NK-92 treated with Interleukin-12 subunit alpha and Interleukin-12 subunit beta, amount 100 ng/mL, for 24 hours (cell line): ENCODE data around the gene COL1A1.
A peak's percentile ranks its signal among the peaks of the same experiment; 100 is the strongest.

ENCODE experiments used
- DNase-seq: peaks from one replicate; lab custom pipeline; 2025; lab: John Stamatoyannopoulos, UW

COL1A1 gene

DNA sequence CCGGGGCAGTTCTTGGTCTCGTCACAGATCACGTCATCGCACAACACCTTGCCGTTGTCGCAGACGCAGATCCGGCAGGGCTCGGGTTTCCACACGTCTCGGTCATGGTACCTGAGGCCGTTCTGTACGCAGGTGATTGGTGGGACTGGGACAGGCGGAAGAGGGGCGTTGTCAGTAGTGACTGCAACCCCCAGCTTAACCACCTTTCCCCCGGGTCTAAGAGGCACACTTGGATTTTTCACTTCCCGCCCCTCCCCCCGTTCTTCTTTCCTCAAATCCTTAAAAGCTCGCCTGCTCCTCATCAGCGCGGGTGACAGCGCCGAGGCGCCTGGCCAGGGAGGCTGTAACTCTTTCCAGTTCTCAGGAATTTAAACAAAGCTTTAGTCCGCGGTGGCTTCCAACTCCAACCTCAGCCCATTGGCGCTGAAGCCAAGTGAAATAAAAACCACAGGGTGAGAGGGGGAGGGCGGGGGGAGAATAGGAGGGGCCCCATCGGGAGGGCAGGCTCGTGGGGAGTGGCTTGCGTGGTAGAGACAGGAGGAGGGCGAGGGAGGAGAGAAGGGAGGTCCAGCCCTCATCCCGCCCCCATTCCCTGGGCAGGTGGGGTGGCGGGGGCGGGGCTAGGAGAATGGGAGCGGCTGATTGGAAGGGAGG lies 1.5 kb downstream of the COL1A1 start:
- peak; percentile 49 for DNase-seq

DNA sequence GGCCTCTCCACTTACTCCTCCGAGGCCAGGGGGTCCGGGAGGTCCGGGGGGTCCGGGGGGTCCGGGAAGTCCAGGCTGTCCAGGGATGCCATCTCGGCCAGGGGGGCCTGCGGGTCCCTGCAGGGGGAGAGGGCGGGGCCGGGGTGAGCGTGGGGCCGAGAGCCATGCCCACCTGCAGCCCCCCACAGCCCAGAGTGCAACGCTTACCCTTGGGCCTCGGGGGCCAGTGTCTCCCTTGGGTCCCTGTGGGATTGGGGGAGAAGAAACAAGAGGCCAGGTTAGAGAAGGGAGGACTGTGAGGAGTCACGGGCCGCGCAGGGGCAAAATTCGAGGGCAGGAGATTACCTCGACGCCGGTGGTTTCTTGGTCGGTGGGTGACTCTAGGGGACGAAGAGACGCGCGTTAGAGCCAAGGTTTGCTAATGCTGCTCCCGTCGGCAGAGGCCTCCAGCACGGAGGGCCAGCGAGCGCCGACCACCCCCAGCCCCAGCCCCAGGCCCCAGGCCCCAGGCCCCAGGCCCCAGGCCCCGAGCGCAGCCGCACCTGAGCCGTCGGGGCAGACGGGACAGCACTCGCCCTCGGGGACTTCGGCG lies 2.1 kb downstream of the COL1A1 start:
- no peak for DNase-seq

DNA sequence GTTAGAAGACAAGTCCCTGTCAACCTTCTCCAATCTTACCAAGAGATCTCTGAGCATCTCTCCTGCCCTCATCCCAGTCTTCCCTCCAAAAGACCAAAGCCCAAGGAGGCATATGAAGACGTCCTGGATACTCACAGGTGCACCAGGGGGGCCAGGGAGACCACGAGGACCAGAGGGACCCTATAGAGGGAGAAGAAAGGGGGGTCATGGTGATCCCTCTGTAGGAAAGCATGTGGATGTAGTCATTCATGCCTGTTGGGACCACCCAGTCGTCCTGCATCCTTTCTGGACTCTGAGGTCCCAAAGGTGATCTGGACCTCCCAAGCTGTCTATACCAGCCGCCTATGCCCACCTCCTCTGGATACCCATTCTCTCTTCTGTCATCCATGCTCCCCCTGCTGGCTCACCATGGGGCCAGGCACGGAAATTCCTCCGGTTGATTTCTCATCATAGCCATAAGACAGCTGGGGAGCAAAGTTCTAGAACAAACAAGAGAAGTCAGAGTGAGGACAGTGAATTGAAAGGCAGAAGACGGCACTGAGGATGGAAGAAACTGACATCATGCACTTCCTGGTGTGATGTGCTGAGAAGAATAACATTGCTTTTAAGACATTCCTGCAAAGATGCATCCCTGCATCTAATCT lies 3.3 kb downstream of the COL1A1 start:
- DNase-seq: peak; percentile 17

DNA sequence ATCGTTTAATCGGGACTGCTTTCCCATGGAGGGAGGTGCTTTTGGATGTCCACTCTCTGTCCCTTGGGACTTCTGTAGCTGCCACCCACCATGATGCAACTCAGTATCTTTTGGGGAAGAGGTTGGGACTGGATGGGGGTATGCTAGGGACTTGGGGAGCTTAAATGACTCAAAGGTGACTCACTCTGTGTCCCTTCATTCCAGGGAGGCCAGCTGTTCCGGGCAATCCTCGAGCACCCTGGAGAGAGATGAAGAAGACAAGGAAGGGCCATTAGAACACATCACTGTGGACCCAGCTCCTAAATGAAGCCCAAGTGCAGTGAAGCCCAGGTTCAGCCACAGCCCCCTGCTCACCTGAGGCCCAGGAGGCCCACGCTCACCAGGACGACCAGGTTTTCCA lies 4.6 kb downstream of the COL1A1 start:
- no peak for DNase-seq

DNA sequence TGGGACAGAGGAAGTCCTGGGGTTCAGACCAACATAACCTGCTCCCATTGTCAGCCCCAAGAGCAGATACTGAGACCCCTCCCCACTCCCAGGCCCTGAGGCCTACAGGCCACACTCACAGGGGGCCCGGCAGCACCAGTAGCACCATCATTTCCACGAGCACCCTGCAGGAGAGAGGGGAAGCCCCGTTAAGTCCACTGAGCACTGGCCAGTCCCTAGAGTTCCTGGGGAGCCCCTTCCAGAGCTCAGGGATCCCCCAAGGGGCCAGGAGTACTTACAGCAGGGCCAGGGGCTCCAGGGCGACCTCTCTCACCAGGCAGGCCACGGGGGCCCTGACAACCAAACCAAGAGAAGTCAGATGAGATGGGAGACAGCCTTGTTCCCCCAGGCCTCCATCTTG lies 5.4 kb downstream of the COL1A1 start:
- no peak for DNase-seq

DNA sequence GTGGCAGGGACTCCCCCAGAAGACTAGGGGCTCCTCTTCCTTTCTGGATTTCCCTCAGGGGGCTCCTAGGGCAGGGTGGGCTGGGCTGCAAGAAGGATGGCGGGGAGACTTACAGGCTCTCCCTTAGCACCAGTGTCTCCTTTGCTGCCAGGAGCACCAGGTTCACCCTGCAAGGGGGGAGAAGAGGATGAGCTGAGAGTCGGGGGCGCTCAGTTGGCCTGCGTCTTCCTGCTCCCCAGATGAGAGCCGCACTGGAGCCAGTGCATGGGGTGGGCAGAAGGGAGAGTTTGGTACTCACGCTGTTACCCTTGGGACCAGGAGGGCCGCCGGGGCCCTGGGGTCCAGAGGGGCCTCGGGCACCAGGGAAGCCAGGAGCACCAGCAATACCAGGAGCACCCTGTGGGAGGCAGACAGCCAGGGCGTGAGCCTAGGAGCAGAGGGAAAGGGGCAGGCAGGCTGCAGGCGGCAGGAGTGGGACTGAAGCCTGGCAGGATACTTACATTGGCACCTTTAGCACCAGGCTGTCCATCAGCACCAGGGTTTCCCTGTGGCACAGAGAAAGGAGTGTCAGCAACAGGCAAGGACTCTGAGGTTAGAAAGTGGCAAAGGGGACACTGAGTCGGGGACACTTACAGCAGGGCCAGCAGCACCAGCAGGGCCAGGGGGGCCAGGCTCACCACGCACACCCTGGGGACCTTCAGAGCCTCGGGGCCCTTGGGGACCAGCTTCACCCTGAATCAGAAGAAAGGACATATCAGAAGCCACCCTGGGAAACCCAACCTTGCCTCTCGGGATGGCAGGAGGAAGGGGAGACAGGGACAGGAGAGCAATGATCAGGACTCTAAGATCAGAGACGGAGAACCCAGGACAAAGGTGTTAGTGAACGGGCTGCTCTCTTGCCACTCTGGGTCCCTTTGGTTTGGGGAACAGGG lies 6.2 kb downstream of the COL1A1 start:
- no peak for DNase-seq

DNA sequence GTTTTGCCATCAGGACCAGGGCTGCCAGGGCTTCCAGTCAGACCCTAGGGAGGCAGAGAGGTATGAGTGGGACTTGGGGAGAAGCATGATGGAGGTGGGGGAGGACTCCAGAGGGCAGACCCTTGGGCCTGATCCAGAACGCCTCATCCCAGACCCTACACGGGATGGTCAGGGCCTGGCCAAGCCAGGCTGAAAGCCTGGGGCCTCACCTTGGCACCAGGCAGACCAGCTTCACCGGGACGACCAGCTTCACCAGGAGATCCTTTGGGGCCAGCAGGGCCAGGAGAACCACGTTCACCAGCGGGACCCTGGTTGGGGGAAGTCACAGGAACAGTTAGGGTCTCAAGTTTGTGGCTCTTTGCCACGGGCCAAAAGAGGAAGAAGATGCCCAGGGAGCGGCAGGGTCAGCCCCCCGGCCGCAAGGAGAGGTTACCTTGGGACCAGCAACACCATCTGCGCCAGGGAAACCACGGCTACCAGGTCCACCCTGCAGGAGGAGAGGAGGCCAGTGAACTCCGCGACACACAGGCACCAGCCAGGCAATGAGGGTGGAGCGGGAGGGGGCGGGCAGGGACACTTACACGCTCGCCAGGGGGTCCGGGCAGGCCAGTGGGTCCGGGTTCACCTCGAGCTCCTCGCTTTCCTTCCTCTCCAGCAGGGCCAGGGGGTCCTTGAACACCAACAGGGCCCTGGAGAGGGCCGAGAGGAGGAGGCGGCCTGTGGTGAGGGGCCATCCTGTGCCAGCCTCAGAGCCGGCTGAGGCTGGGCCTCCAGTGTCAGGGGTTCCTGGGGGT lies 7.1 kb downstream of the COL1A1 start:
- no peak for DNase-seq

DNA sequence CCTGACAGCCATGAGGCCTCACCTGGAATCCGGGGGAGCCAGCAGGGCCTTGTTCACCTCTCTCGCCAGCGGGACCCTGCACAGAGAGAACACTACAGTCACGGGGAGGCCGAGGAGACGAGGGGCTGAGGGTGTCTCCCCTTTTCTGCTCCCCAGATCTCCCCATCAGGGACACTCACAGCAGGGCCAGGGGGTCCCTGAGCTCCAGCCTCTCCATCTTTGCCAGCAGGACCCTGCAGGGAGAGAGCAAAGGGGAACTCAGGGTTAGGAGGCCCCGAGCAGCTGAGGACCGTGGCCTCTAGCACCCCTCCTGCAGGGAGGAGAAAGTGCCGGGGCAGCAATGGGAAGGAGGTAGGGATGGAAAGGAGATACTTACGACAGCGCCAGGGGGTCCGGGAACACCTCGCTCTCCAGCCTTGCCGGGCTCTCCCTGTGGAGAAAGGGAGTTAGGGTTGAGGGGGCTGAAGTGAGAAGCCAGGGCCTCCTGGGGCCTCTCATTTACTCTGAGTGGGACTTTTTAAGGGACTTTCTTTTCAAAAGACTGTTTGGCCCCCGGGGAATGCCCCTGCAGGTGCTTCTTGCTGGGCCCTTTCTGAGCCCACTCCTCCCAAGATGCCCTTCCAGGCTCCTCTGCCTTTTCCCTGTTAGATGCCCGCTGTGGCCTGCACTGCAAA lies 8.7 kb downstream of the COL1A1 start:
- DNase-seq: no peak

DNA sequence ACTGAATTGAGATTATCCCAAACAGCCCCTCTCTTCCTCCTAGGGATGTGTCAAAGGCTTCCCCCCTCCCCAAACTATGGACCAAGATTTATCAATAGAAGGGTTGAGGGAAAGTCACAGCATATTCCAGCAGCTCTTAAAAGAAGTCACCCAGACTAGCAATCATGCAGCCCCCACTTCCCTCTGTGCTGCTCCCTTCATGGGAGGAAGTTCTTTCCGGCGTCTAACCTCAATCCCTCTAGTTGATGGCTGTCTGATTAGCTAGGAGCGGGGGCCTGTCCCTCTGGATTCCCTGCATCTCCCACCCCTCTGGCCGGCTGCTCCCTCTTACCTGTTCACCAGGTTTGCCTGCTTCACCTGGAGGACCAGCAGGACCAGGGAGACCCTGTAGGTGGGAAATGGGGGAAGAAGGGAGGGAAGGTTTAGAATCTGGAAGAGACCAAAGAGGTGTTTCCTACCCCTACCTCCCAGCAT lies 9.2 kb downstream of the COL1A1 start:
- no peak for DNase-seq

DNA sequence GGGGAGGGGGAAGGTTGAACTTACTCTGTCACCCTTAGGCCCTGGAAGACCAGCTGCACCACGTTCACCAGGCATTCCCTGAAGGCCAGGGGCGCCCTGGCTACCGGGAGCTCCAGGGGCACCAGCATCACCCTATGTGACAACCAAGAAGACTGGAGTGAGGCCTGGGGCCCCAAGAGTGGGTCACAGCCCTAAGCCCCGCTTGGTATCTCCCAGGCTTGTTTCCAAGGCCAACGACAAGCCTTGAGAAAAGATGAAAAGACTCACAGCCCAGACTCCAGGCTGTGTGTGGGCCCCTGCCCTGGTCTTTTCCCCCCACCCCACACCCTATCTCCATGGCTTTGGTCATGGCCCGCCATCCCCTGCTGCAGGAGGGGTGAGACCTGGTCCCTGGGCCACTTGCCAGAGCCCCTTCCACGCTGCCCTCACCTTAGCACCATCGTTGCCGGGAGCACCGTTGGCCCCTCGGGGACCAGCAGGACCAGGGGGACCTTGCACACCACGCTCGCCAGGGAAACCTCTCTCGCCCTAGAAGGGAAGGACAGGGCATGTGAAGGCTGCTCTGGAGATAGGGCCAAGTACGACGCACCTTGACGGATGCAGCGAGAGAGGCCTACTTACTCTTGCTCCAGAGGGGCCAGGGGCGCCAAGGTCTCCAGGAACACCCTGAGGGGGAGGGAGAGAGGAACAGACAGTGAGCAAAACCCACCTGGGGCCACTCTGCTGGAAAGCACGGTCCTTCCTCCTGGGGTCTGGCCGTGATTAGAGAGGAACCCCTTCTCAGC lies 9.9 kb downstream of the COL1A1 start:
- DNase-seq: no peak

DNA sequence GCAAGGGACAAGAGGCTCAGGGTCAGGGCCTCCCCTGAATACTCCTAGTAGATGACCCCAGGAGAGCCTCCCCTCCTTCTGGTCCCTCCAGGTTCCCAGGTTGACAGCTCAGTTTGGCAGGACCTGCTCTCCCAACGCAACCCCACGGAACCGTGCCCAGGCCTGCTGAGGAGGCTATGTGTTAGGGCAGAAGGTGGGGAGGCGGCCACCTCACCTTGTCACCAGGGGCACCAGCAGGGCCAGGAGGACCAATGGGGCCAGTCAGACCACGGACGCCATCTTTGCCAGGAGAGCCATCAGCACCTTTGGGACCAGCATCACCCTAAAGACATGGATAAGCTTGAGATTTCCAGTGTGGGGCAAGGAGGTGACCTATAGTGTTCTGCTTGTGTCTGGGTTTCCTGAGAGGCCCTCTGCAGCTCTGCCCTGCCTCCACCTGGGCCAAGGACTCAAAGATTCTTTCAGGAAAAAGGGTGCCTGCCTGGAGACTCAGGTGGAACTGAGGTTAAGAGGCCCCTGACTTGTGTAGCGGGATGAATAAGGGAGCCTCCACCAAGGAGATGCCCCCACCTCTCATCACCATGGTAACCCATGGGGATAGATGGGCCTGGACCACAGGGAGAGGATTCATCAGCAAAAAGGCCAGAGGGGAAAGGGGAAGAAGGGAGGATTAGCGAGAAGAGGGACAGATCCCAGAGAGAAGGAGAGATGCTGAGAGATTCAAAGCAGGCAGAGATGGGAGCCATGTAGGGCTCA lies 10.7 kb downstream of the COL1A1 start:
- no peak for DNase-seq

DNA sequence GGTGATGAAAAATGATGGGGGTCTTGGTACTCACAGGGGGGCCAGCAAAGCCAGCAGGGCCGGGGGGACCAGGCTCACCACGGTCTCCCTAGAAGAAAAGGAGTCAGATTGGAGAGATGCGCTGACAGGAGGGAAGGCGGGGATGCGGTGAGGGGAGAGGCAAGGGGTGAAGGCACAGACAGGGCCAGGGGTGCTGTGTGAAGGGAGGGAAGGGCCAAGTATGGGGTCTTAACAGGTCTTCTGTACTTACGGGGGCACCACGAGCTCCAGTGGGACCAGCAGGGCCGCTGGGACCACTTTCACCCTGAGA lies 11.2 kb downstream of the COL1A1 start:
- no peak for DNase-seq

DNA sequence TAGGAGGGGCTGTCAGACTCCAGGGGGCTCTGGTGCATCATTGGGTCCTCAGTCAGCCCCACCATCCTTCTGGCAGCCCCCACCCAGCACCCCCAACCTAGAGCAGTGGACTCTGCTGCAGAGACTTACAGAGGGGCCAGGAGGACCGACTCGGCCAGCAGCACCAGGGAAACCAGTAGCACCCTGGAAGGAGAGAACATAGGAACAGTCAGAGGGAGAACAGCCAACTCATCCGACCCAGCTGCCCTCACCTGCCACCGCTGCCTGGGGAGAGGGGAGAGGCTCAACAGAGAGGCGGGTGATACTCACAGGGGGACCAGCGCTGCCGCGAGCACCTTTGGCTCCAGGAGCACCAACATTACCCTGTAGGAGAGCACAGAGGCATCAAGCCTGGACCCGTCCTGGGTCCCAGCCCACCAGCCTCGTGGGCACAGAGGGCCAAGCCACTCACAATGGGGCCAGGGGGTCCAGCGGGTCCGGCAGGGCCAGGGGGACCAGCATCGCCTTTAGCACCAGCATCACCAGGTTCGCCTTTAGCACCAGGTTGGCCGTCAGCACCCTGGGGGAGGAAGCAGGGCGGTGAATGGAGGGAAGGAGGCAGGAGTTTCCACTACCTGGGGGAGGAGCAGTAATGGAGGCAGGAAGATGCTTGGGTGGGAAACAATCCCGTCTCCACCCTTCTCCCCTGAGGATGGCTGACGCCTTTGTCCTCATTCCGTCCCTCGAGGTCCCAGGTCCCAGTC lies 11.7 kb downstream of the COL1A1 start:
- no peak for DNase-seq

DNA sequence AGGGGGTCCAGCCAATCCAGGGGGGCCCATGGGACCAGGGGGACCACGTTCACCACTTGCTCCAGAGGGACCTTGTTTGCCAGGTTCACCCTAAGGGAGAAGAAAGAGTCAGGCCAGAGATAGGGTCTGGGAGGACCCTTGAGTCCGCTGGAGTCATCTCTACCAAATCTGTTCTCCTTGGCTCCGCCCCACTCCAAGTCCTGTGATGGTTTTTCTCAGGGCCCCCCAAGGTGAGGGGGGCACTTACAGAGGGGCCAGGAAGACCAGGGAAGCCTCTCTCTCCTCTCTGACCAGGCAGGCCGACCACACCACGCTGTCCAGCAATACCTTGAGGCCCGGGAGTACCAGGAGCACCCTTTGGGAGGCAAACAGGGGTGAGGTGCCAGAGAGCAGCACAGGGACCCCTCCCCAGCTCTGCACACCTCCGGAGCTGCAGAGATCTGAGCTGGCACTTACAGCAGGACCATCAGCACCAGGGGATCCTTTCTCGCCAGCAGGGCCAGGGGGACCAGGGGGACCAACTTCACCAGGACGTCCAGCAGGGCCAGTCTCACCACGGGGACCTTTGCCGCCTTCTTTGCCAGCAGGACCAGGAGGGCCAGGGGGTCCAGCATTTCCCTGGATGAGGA lies 12.4 kb downstream of the COL1A1 start:
- no peak for DNase-seq

DNA sequence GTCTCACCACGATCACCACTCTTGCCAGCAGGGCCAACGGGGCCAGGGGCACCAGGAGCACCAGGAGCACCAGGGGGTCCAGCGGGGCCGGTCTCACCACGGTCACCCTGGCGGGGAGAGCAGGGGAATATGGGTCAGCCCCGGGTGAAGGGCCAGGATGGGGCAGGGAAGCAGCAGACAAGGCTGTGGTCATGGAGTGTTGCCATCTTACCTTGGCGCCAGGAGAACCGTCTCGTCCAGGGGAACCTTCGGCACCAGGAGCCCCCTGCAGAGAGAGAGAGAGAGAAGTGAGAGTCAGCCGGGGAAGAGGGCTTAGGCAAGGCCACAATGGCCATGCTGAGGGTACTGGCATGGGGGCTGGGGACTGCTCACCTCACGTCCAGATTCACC lies 12.9 kb downstream of the COL1A1 start:
- DNase-seq: no peak

DNA sequence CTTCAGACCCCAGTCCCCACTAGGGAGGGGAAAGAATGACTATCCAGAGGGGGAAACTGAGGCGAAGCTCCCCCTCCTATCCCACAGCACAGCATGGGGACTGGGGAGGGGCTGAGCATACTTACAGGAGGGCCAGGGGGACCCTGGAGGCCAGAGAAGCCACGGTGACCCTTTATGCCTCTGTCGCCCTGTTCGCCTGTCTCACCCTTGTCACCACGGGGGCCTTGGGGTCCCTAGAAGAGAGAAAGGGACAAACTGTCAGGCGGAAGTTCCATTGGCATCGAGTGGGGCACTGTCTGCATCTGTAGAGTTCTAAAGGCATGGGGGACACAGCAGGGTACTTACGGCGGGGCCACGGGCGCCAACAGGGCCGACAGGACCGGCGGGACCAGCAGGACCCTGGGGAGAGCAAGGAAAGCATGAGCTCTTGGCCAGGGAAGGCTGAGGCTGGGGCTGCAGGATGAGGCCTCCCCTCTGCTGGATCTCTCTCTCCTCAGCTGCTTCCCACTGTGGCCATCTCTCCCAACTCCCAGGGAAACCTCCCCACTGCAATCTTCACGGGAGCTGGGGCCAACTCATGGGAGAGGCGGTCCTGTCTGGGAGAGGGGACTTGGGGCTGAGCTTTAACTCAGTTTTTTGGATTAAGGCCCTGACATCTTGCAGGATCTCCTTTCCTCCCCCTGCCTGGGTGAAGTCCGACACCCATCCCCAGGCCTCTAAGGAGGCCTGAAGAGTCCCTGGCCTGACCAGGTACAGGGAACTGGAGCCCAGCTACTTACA lies 13.5 kb downstream of the COL1A1 start:
- no peak for DNase-seq

DNA sequence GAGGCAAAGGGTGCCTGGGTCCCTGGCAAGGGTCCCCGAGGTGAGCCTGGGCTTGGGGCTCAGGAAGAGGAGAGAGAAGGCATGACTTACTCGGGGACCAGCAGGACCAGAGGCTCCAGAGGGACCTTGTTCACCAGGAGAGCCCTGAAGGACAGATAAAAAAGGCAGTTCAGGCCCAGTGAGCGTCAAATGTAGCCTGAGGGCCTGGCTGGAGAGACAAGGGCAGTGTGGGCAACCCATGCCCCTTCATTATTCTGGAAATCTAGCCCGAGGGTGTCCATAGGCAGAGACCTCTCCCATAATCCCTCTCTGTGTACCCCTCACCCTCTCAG lies 14.1 kb downstream of the COL1A1 start:
- no peak for DNase-seq
